Fibroblast of upper back skin (primary cell): ENCODE results near the gene ANKRD55.
"Not testable (repeated sequence)": the region's sequence is repeated elsewhere in the genome, so short reads cannot be mapped to it uniquely, and the experiment has no call there.

Source experiments
- DNase-seq: peaks from one replicate; pipeline ENCODE4 v3.0.0-alpha.2; 2013

The ANKRD55 gene

DNA sequence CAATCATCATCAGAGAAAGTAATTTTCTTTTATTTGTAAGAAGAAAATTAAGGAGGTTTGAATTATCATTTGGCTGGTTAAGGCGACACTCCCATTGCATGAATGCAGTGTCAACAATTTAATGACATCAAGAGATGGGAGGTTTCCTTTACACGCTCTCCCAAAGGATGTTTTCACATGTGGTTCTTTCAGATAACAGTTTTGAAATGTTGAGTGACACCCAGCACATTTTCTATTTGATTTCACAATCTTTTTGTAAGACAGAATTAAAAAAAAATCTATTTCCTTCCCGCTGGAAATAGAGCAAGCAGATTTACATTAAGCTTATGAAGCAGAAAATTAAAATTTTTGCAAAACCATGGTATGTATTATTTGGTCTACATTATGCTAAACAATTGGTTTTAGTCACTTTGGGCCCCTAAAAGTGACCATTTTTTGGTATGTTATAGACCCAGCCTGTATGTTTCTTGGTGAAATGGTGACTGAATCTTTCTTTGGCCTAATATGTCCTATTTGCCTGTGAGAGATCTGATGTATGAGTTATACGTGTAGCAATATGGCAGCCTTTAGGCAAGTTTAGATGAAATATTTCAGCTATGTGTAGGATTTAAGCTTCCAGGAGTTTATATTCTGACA, 18.9 kb upstream of the ANKRD55 start:
- no peak for DNase-seq

DNA sequence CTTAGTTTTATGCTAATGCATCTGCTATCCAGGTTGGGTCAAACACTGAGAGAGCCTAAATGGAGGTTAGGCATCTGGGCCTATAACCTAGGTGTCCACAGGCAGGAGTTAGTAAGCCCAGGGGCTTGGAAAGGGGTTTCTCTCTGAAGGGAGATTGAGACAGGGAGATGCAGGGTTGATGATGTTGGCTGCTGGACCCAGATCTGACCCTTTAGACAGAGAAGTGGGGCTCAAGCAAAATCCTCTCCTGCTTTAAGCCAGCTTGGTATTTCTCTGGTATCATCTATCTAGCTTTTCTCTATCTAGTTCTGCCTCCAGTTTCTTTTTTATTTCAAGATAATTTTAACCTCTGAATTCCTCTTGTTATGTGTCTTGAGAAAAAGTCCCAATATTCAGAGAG, 18.3 kb upstream of the ANKRD55 start:
- DNase-seq, result no peak

DNA sequence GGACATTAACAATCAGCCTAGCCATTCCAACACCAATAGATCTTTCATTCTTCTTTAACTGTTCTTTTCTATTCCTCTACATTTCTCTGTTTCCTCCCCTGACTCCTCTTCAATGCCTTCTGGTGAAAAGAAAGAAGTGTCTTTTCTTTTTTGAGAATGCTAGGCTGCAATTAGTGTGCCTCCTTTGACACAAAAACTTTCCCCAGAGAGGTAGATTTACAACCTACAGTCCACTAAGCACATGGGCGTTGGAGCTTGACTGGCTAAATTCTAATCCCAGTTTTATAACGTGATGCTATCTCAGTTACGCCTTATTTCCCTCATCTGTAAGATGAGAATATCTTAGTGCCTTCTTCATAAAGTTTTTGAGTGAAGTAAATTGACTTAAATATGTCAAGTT, 16.9 kb upstream of the ANKRD55 start:
- DNase-seq, result no peak

DNA sequence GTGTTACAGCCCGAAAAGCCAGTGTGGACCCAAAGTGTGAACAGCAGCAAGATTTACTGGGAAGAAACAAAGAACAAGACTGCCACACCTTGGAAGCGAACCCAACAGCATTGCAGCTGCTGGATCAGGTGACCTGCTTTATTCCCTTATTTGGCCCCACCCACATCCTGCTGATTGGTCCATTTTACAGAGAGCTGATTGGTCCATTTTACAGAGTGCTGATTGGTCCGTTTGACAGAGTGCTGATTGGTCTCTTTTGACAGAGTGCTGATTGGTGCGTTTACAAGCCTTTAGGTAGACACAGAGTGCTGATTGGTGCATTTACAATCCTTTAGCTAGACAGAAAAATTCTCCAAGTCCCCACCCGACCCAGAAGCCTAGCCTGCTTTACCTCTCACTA, 16.0 kb upstream of the ANKRD55 start:
- not testable (repeated sequence) for DNase-seq

GRCh38 chr5:56247592-56247991, 14.5 kb upstream of the ANKRD55 start:
- DNase-seq, result peak; percentile 72

DNA sequence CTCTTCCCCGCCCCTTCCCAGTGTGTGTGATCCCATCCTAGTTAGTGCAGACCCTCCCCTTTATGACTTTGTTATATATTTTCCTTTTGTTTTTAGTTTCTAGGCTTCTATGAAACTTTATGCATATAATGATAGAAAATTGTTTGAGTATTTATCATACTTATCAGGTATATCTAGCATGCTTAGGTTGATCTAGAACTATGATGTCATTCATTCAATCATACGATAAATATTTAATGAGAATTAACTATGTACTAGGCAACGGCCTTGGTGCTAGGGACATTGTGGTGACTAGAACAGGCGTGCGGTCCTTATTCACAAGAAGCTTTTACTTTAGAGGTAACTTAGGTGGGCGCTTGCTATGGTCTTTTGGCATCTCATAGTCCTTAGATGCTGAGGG, 13.6 kb upstream of the ANKRD55 start:
- DNase-seq, result no peak

- DNase-seq, result no peak
Measured at GRCh38 chr5:56245481-56245880, 12.4 kb upstream of the ANKRD55 start.

DNA sequence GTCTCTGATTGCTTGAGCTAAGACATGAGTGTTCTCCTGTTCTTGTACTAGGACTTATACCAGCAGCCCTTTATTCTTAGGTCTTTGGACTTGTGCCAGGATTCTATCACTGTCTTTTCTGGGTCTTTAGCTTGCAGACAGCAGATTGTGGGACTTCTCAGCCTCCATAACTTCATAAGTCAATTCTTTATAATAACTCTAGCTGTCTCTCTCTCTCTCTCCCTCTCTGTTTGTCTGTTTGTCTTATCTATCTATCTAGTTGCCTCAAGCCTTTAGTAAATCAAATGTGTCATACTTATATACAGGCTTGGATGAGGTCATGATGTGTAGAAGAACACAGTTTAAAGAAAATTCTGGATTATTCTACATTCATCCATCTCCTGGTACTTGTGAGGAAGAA, 11.5 kb upstream of the ANKRD55 start:
- DNase-seq, result no peak

GRCh38 chr5:56242271-56242670, 9.1 kb upstream of the ANKRD55 start:
- DNase-seq, result not testable (repeated sequence)

DNA sequence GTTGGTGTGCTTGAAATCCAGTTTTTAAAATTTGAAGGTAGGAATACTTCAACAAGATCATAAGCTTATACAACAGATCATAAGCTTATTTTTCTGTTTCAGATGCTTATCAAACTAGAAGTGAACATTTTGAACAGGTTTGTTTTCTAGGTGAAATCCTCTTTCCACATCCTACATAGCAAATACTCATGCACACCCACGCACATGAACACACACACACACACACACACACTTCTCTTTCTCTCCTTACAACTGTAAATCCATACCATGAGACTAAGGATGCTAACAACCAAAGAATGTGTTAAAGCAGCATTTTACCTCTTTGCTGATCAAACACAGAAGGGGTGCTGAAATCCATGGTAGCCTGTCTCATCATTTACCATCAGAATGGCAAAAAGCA, 592 bp downstream of the ANKRD55 start:
- DNase-seq, result no peak

DNA sequence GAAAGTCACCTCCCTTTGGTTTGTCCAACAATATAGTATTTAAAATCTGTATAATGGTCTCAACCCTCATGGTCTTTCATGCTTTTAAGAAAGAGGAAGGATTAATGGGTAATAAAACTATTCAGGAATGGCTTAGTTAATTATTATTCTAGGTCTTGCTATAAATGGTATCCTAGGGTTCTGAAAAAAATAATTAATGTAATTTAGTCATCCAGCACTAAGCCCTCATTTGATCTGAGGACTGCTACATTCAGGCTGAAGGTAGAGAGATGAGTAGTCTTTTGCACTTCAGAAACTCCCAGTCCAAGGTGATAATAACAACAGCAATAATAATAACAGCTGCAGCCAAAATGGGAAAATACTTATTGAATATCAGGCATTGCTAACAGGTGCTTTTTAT, 2.6 kb downstream of the ANKRD55 start:
- DNase-seq, result no peak

- DNase-seq, result no peak
Measured at GRCh38 chr5:56229111-56229510, 4.0 kb downstream of the ANKRD55 start.

GRCh38 chr5:56228631-56229030, 4.5 kb downstream of the ANKRD55 start:
- no peak for DNase-seq

DNA sequence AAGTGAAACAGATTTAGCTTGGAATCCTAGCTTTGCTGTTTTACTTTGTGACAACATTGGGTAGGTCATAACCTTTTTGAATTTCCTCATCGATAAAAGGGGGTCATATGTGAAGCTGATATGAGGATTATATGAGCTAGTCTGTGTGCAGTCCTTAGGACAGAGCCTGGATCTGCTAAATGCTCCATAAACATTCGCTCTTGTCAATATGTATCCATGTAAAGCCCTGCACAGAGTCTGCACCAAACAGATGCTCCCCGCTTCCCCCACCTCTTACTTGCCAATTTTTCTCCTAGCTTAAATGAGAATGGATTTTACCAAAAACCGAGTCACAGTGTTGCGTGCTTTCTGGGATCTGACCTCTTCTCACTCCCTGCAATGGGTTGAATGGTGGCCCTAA, 5.4 kb downstream of the ANKRD55 start:
- DNase-seq, result no peak

DNA sequence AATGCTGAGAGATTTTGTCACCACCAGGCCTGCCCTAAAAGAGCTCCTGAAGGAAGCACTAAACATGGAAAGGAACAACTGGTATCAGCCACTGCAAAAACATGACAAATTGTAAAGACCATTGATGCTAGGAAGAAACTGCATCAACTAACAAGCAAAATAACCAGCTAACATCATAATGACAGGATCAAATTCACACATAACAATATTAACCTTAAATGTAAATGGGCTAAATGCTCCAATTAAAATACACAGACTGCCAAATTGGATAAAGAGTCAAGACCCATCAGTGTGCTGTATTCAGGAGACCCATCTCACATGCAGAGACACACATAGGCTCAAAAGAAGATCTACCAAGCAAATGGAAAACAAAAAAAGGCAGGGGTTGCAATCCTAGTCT, 9.8 kb downstream of the ANKRD55 start:
- not testable (repeated sequence) for DNase-seq

DNA sequence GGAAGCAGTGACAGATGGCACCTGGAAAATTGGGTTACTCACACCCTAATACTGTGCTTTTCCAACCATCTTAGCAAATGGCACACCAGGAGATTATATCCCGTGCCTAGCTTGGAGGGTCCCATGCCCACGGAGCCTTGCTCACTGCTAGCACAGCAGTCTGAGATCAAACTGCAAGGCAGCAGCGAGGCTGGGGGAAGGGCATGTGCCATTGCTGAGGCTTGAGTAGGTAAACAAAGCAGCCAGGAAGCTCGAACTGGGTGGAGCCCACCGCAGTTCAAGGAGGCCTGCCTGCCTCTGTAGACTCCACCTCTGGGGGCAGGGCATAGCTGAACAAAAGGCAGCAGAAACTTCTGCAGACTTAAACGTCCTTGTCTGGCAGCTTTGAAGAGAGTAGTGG, 11.5 kb downstream of the ANKRD55 start:
- DNase-seq, result not testable (repeated sequence)

DNA sequence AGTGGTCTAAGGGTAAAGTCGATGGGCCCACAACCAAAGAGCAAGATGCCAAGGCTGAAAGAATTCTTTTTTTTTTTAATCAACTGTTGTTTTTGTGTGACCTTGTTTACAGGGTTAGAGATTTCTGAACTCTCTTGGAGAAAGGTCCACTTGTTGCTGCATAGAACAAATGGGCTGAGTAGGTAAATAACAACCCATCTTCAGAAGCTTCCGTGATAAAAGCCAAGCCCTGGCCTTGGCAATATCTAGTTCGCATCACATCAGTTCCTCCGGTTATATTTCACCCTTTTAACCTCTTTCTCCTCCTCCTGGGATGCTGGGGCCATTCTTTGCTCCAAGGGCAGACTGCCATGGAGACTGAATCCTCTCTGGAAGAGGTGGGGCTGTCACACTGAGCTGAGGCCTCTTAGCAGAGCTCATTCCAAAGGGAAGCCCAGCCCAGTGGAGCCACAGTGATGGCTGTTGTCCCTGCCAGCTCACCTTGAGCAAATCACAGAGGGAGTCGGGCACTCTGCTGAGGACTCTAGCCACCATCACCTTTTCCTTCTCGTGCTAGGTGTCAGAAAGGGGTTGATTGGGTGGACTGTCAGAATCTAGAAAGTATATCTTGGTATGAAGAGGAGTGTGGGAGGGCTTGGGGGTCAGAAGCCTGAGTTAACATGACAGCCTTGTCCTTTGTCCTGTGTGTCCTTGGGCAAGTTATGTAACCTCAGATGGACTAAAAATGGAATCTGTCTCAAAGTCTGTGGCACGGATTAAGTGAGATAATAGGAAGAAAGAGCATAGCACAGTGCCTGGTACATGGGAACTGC, 17.9 kb downstream of the ANKRD55 start:
- DNase-seq, result no peak

DNA sequence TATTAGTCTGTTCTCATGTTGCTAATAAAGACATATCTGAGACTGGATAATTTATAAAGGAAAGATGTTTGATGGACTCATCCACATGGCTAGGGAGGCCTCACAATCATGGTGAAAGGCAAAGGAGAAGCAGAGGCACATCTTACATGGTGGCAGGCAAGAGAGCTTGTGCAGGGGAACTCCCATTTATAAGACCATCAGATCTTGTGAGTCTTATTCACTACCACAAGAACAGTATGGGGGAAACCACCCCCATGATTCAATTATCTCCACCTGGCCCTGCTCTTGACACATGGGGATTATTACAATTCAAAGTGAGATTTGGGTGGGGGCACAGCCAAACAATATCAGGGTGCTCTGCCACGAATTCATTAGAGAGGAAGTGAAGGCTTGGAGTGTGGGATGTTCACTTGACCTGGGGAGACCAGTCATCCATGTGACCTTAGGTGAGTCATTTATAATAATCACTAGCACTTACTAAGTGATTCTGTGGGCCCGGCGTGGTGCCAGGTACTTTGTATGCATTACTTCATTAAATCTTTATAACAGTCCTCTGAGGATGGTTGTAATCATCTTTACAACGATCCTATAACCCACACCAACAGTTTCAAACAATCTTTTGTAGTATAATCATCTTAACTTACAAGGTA, 19.1 kb downstream of the ANKRD55 start:
- DNase-seq, result not testable (repeated sequence)

DNA sequence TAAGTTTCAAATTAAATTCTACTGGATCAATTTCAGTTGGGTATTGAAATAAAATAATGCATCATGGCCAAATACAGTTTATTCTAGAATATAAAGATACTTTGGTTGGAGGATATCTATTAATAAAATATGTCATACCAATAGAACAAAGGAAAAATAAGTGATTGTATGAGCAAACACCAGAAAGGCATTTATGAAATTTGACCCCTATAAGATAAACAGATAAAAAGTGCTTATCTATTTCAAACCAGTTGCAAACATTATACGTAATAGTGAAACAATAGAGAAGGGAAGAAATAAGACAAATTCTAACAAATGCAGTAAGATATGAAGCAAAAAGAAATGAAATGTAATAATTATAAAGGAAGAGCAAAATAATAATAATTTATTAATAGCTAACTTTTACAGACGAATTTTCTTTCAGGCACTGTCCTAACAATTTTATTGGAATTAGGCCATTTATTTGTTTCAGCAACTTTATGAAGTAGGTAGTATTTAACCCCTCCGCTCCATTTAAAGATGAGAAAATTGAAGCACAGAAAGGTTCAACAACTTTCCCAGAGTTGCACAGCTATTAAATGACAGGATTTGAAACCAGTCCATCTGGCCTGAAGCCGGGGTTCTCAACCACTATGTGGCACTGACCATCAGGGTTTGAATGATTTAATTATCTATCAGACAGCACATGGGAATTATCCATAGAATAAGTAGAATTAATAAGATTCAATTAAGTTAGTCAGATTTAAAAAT, 20.8 kb downstream of the ANKRD55 start:
- no peak for DNase-seq

- DNase-seq, result peak; percentile 87
Measured at GRCh38 chr5:56211298-56211865, 21.7 kb downstream of the ANKRD55 start.

- DNase-seq, result no peak
Measured at GRCh38 chr5:56208681-56209080, 24.4 kb downstream of the ANKRD55 start.

DNA sequence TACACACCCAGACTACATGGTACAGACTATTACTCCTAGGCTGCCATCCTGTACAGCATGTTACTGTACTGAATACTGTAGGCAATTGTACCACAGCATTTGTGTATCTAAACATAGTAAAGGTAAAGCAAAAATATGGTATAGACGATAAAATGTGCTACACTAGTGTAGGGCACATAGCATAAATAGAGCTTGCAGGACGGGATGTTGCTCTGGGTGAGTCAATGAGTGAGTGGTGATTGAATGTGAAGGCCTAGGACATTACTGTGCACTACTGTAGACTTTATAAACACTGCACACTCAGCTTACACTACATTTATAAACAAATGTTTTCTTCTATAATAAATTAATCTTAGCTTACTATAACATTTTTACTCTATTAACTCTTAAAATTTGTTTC, 25.6 kb downstream of the ANKRD55 start:
- no peak for DNase-seq
